Astrocyte of the spinal cord (primary cell): ENCODE data around the gene CCDC159.

Source experiments
- DNase-seq: peaks from one replicate; pipeline ENCODE4 v3.0.0; 2011; ENCODE audit warnings: low read depth, low spot score
- H3K4me3 ChIP-seq: 2 replicates; pipeline ENCODE4 v1.5.1; 2011; ENCODE audit warnings: low read depth, mild to moderate bottlenecking, low read length, moderate library complexity
- CTCF ChIP-seq: IDR thresholded peaks from 2 replicates; pipeline ENCODE4 v1.5.1; 2012; ENCODE audit warnings: low read depth, mild to moderate bottlenecking, low read length, inconsistent platforms
- in situ Hi-C: cut with HindIII; loops from 2 replicates; pipeline ENCODE4 v1.10.0; 2017; ENCODE audit warnings: low sequenced_read_pairs

Gene CCDC159

GRCh38 chr19:11321191-11322126, 24.9 kb upstream of the CCDC159 start:
- DNase-seq: no peak

GRCh38 chr19:11322269-11323024, 23.9 kb upstream of the CCDC159 start:
- in situ Hi-C loops: no loop called here
- no peak for DNase-seq
- TF ChIP-seq CTCF: no peak
- no peak overlapping the region for H3K4me3 ChIP-seq

More at GRCh38 chr19:11321191-11322126, 24.9 kb upstream of the CCDC159 start:
- no peak for TF ChIP-seq CTCF
- no peak overlapping the region for H3K4me3 ChIP-seq
- in situ Hi-C loops: no loop called here

GRCh38 chr19:11323601-11324078, 22.7 kb upstream of the CCDC159 start:
- TF ChIP-seq CTCF: no peak
- DNase-seq: no peak
- in situ Hi-C loops: no loop called here
- H3K4me3 ChIP-seq: no peak overlapping the region

- no peak overlapping the region for H3K4me3 ChIP-seq
- TF ChIP-seq CTCF: no peak
- DNase-seq: peak; percentile 88
Measured at GRCh38 chr19:11324079-11324661, 22.1 kb upstream of the CCDC159 start.

GRCh38 chr19:11324748-11325389, 21.4 kb upstream of the CCDC159 start:
- in situ Hi-C loops: no loop called here
- no peak for DNase-seq
- no peak for TF ChIP-seq CTCF
- H3K4me3 ChIP-seq: no peak overlapping the region

More at GRCh38 chr19:11324079-11324661, 22.1 kb upstream of the CCDC159 start:
- in situ Hi-C loops: no loop called here

- no peak overlapping the region for H3K4me3 ChIP-seq
- no peak for DNase-seq
- no peak for TF ChIP-seq CTCF
- in situ Hi-C loops: no loop called here
Measured at GRCh38 chr19:11325544-11325943, 20.8 kb upstream of the CCDC159 start.
